ENCODE results near the gene MANEAL. TPM values are rescaled to one million over a fixed set of nuclear protein-coding genes. Genes with fewer than 3 reads are reported as not detected.

MANEAL gene
- total and polyA plus RNA-seq, 2 experiments from 2014 or later = 2.3 to 3.5 TPM

DNA sequence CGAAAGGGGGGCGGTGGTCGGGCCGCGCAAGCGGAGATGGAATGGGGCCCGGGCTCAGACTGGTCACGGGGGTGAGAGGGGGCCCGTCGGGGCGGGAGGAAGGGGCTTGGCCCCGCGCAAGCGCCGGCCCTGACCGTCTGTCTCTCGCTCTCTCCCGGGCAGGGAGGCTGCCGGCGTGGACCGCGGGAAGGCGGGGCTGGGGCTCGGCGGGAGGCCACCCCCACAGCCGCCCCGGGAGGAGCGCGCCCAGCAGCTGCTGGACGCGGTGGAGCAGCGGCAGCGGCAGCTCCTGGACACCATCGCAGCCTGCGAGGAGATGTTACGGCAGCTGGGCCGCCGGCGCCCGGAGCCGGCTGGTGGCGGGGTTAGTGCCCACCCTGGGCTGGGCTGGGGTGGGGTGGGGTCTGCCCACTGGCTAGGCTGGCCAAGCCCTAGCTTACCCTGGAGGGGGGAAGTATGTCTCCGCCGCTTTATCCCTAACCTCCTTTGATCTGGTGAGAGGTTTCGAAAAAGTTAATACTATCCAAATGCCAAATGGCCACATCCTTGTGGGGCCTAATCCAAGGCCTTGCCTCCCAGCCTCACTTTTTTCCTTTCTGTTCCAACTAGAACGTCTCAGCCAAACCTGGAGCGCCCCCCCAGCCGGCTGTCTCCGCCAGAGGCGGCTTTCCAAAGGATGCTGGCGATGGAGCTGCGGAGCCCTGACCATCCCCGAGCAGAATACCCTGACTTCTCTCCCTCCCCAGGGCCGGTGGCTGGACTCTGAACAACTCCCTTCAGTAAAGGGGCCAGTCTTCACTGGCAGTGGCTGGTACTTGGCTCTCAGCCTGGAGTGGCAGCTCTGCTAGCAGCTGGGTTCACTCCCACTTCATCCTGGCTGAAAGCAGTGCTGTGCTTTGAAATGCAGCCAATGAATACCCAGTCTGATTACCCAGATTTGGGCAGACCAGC is 15.0 kb downstream of the MANEAL start:
- H3K27me3 ChIP-seq = no peaks in the 10 kb centered on the region
- H3K9me3 ChIP-seq (ENCODE audit: low read depth) = no peaks in the 10 kb centered on the region
- peaks cover 17% of the 10 kb centered on the region for H4K20me1 ChIP-seq (ENCODE audit: insufficient read depth, poor library complexity, severe bottlenecking)
- peak overlapping the region; percentile 41 for H2AFZ ChIP-seq
- no peaks in the 10 kb centered on the region for H3K36me3 ChIP-seq (replicated peaks; ENCODE audit: insufficient read depth, low read depth)
- H3K79me2 ChIP-seq = peaks cover 32% of the 10 kb centered on the region
- DNase-seq (ENCODE audit: low spot score) = peak; percentile 90
- H3K9me2 ChIP-seq (replicated peaks; ENCODE audit: insufficient read depth) = no peaks in the 10 kb centered on the region
- 3% methylated on average over 16 of the region's 54 CpGs for WGBS (ENCODE audit: low lambda C conversion rate, missing lambda C conversion rate)
- H3K4me3 ChIP-seq = peak overlapping the region; percentile 54
- peak overlapping the region; percentile 96 for H3K27ac ChIP-seq
- TF ChIP-seq EZH2phosphoT487 (IDR thresholded peaks at IDR 0.05; ENCODE audit: low read depth, severe bottlenecking, unreplicated experiment) = no peak
- TF ChIP-seq EZH2 (IDR thresholded peaks at IDR 0.05; ENCODE audit: borderline replicate concordance) = no peak
- TF ChIP-seq, protein P1, sequence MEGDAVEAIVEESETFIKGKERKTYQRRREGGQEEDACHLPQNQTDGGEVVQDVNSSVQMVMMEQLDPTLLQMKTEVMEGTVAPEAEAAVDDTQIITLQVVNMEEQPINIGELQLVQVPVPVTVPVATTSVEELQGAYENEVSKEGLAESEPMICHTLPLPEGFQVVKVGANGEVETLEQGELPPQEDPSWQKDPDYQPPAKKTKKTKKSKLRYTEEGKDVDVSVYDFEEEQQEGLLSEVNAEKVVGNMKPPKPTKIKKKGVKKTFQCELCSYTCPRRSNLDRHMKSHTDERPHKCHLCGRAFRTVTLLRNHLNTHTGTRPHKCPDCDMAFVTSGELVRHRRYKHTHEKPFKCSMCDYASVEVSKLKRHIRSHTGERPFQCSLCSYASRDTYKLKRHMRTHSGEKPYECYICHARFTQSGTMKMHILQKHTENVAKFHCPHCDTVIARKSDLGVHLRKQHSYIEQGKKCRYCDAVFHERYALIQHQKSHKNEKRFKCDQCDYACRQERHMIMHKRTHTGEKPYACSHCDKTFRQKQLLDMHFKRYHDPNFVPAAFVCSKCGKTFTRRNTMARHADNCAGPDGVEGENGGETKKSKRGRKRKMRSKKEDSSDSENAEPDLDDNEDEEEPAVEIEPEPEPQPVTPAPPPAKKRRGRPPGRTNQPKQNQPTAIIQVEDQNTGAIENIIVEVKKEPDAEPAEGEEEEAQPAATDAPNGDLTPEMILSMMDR (IDR thresholded peaks at IDR 0.05; ENCODE audit: poor library complexity) = no peak
- peaks cover 15% of the 10 kb centered on the region for H3K4me1 ChIP-seq (ENCODE audit: insufficient read depth)
- H3K4me2 ChIP-seq = peak overlapping the region; percentile 97

GRCh38 chr1:37809942-37810341 is 16.3 kb downstream of the MANEAL start:
- Histone ChIP-seq H4K20me1 (ENCODE audit: insufficient read depth, poor library complexity, severe bottlenecking) (peaks cover 17% of the 10 kb centered on the region), H3K9me2 (replicated peaks; ENCODE audit: insufficient read depth) (no peaks in the 10 kb centered on the region), H3K4me2 (no peak overlapping the region), H3K4me3 (no peak overlapping the region), H3K36me3 (replicated peaks; ENCODE audit: insufficient read depth, low read depth) (no peaks in the 10 kb centered on the region), H3K9me3 (ENCODE audit: low read depth) (no peaks in the 10 kb centered on the region), H3K27ac (no peak overlapping the region), H3K79me2 (peaks cover 32% of the 10 kb centered on the region), H3K27me3 (no peaks in the 10 kb centered on the region), H2AFZ (no peak overlapping the region), H3K4me1 (ENCODE audit: insufficient read depth) (peaks cover 15% of the 10 kb centered on the region)
- DNase-seq (ENCODE audit: low spot score) = no peak
- WGBS (ENCODE audit: low lambda C conversion rate, missing lambda C conversion rate) = 92% methylated on average over 2 of the region's 2 CpGs
- TF ChIP-seq EZH2 (IDR thresholded peaks at IDR 0.05; ENCODE audit: borderline replicate concordance) = no peak
- TF ChIP-seq, protein P1 (IDR thresholded peaks at IDR 0.05; ENCODE audit: poor library complexity) = no peak
- no peak for TF ChIP-seq EZH2phosphoT487 (IDR thresholded peaks at IDR 0.05; ENCODE audit: low read depth, severe bottlenecking, unreplicated experiment)

GRCh38 chr1:37811027-37811655 is 17.5 kb downstream of the MANEAL start:
- WGBS (ENCODE audit: low lambda C conversion rate, missing lambda C conversion rate) = 37% methylated on average over 7 of the region's 7 CpGs
- DNase-seq (ENCODE audit: low spot score) = peak; percentile 89

More at GRCh38 chr1:37811027-37811655, 17.5 kb downstream of the MANEAL start:
- no peaks in the 10 kb centered on the region for H3K9me2 ChIP-seq (replicated peaks; ENCODE audit: insufficient read depth)
- no peak overlapping the region for H2AFZ ChIP-seq
- H3K27me3 ChIP-seq = no peaks in the 10 kb centered on the region
- H3K27ac ChIP-seq = no peak overlapping the region
- peaks cover 27% of the 10 kb centered on the region for H3K79me2 ChIP-seq
- H3K4me3 ChIP-seq = no peak overlapping the region
- H4K20me1 ChIP-seq (ENCODE audit: insufficient read depth, poor library complexity, severe bottlenecking) = peaks cover 12% of the 10 kb centered on the region
- H3K4me2 ChIP-seq = no peak overlapping the region
- no peaks in the 10 kb centered on the region for H3K36me3 ChIP-seq (replicated peaks; ENCODE audit: insufficient read depth, low read depth)
- no peak for TF ChIP-seq EZH2 (IDR thresholded peaks at IDR 0.05; ENCODE audit: borderline replicate concordance)
- TF ChIP-seq, protein P1 (IDR thresholded peaks at IDR 0.05; ENCODE audit: poor library complexity) = peak; percentile 73
- H3K9me3 ChIP-seq (ENCODE audit: low read depth) = no peaks in the 10 kb centered on the region
- peaks cover 15% of the 10 kb centered on the region for H3K4me1 ChIP-seq (ENCODE audit: insufficient read depth)
